CD14-positive monocyte (primary cell): ENCODE results near the gene TRAFD1. TPM values are rescaled to one million over a fixed set of nuclear protein-coding genes. Genes with fewer than 3 reads are reported as not detected.

Experiments
- DNase-seq, 3 donors: peaks; one replicate each; pipeline ENCODE4 v3.0.0-alpha.2; 2011 to 2022
- H2AFZ ChIP-seq: 2 replicates; pipeline ENCODE4 v1.6.0; 2012; ENCODE audit warnings: mild to moderate bottlenecking, low read depth, low read length, inconsistent platforms; ENCODE audit not compliant: insufficient read depth, poor library complexity, severe bottlenecking
- H3K27ac ChIP-seq, 2 donors: 1 replicate in 1 of 2; 2 replicates in 1 of 2; pipeline ENCODE4 v1.5.1; 2012 to 2013; ENCODE audit warnings: low read length in 2 of 2, control low read depth in 1 of 2, inconsistent platforms in 1 of 2, low read depth in 1 of 2, mild to moderate bottlenecking in 1 of 2
- H3K27me3 ChIP-seq, 2 donors: one replicate each; pipeline versions ENCODE4 v1.6.0 to v1.6.1; 2011 to 2013; ENCODE audit warnings: low read length in 2 of 2; ENCODE audit not compliant: control insufficient read depth in 2 of 2, insufficient read depth in 2 of 2
- H3K36me3 ChIP-seq, 2 donors: replicated peaks in 1 of 2; 1 replicate in 1 of 2; 2 replicates in 1 of 2; pipeline versions ENCODE4 v1.5.1 to v1.6.1; 2012 to 2013; ENCODE audit warnings: low read length in 2 of 2, control low read depth in 1 of 2, inconsistent platforms in 1 of 2, mild to moderate bottlenecking in 1 of 2; ENCODE audit not compliant: insufficient read depth in 2 of 2, control insufficient read depth in 1 of 2
- H3K4me1 ChIP-seq, 2 donors: 1 replicate in 1 of 2; 2 replicates in 1 of 2; pipeline versions ENCODE4 v1.5.1 to v1.6.1; 2012 to 2013; ENCODE audit warnings: low read length in 2 of 2, control low read depth in 1 of 2, inconsistent platforms in 1 of 2, mild to moderate bottlenecking in 1 of 2, moderate library complexity in 1 of 2; ENCODE audit not compliant: insufficient read depth in 2 of 2, control insufficient read depth in 1 of 2
- H3K4me2 ChIP-seq: replicated peaks from 2 replicates; pipeline ENCODE3; 2012; ENCODE audit warnings: low read length, moderate library complexity, mild to moderate bottlenecking; ENCODE audit not compliant: poor library complexity, severe bottlenecking; ENCODE audit errors: extremely low read depth
- H3K4me3 ChIP-seq, 3 experiments: fragments of 200-600 bp in 1 of 3; sonication (generic) in 1 of 3; replicated peaks in 1 of 3; 1 replicate in 2 of 3; 2 replicates in 1 of 3; pipeline ENCODE4 v1.5.1; 2011 to 2013; ENCODE audit warnings: low read length in 3 of 3, mild to moderate bottlenecking in 3 of 3, control low read depth in 2 of 3, low read depth in 2 of 3, inconsistent platforms in 1 of 3, moderate library complexity in 1 of 3
- H3K79me2 ChIP-seq: 2 replicates; pipeline ENCODE4 v1.6.0; 2012; ENCODE audit warnings: mild to moderate bottlenecking, control low read depth, inconsistent platforms, low read length, moderate library complexity; ENCODE audit not compliant: insufficient read depth
- H3K9ac ChIP-seq: 2 replicates; pipeline ENCODE4 v1.6.0; 2017; ENCODE audit warnings: low read length, mild to moderate bottlenecking; ENCODE audit not compliant: insufficient read depth, poor library complexity, severe bottlenecking
- H3K9me3 ChIP-seq, 2 donors: replicated peaks in 1 of 2; 1 replicate in 1 of 2; 2 replicates in 1 of 2; pipeline versions ENCODE4 v1.5.1 to v1.6.1; 2012 to 2013; ENCODE audit warnings: low read length in 2 of 2, control low read depth in 1 of 2; ENCODE audit not compliant: control insufficient read depth in 1 of 2, insufficient read depth in 1 of 2
- H4K20me1 ChIP-seq: 2 replicates; pipeline ENCODE4 v1.6.0; 2012; ENCODE audit warnings: mild to moderate bottlenecking, low read length, control low read depth, moderate library complexity; ENCODE audit not compliant: insufficient read depth
- H3K27ac Mint-ChIP-seq, 7 donors: one replicate each; pipeline ENCODE4 v1.8.0; 2020; ENCODE audit warnings: mild to moderate bottlenecking in 7 of 7, mixed read lengths in 7 of 7, moderate library complexity in 6 of 7, inconsistent platforms in 2 of 7
- H3K27me3 Mint-ChIP-seq, 3 donors: one replicate each; pipeline ENCODE4 v1.8.0; 2021 to 2022; ENCODE audit warnings: low read depth in 3 of 3, mild to moderate bottlenecking in 3 of 3, mixed read lengths in 3 of 3, moderate library complexity in 3 of 3, inconsistent platforms in 1 of 3
- H3K36me3 Mint-ChIP-seq, 2 donors: one replicate each; pipeline ENCODE4 v1.8.0; 2020; ENCODE audit warnings: mixed read lengths in 2 of 2, inconsistent platforms in 1 of 2, mild to moderate bottlenecking in 1 of 2
- H3K4me1 Mint-ChIP-seq: one replicate; pipeline ENCODE4 v1.8.0; 2020; ENCODE audit warnings: mild to moderate bottlenecking, mixed read lengths
- H3K4me3 Mint-ChIP-seq, 2 donors: one replicate each; pipeline ENCODE4 v1.8.0; 2020; ENCODE audit warnings: mild to moderate bottlenecking in 2 of 2, mixed read lengths in 2 of 2, moderate library complexity in 1 of 2
- H3K9me3 Mint-ChIP-seq, 7 donors: one replicate each; pipeline ENCODE4 v1.8.0; 2020 to 2022; ENCODE audit warnings: mixed read lengths in 7 of 7, mild to moderate bottlenecking in 6 of 7, moderate library complexity in 6 of 7, inconsistent platforms in 2 of 7
- CTCF ChIP-seq: fragments of 200-600 bp; IDR thresholded peaks from one replicate; pipeline ENCODE4 v1.8.0; 2022; ENCODE audit warnings: antibody characterized with exemption, mild to moderate bottlenecking
- whole genome bisulfite sequencing: methylation state at CpG from one replicate; pipeline ENCODE4 v1.1.5; 2013; ENCODE audit warnings: missing lambda C conversion rate; ENCODE audit not compliant: insufficient coverage; 5-methylcytosine and 5-hydroxymethylcytosine counted together
- intact Hi-C, 2 donors: fragments of 100-400 bp; cut with micrococcal nuclease; formaldehyde crosslinking; loops; one replicate each; pipeline versions ENCODE4 v1.15.0 to v1.15.1; 2023
- polyA plus RNA-seq, 3 donors: library from polyadenylated mRNA; depleted of rRNA in 1 of 3; unstranded in 2 of 3; stranded (reverse) in 1 of 3; fragments of 300-500 nt in 2 of 3; fragments of >200 nt in 1 of 3; fragmentation: Illumina TruSeq in 2 of 3; gene quantifications; 1 replicate in 2 of 3; 2 replicates in 1 of 3; pipeline ENCODE4 v1.2.3, GENCODE V29; 2012 to 2021

The TRAFD1 gene
- polyA plus RNA-seq, 3 donors, result 35.2 to 83.6 (median 82.3) TPM

GRCh38 chr12:112116232-112117060 is 8.9 kb upstream of the TRAFD1 start:
- peak; percentile 55 to 77 (median 73) for DNase-seq
- peak overlapping the region; percentile 51 for H3K9ac ChIP-seq
- no peaks in the 10 kb centered on the region for H4K20me1 ChIP-seq
- H3K4me1 ChIP-seq, result peaks cover 32 to 45% of the 10 kb centered on the region in 2 donors
- no peak for TF ChIP-seq CTCF
- peak overlapping the region; percentile 85 for H2AFZ ChIP-seq
- H3K4me3 ChIP-seq, result peak overlapping the region in 2 of 3 experiments; percentile 16 to 63
- Mint-ChIP-seq H3K27ac (peak overlapping the region; percentile 87 to 97 (median 93)), H3K27me3 (peaks cover 0 to 3% (median 0%) of the 10 kb centered on the region in 3 donors), H3K9me3 (peaks cover 0 to 3% (median 0%) of the 10 kb centered on the region in 7 donors), H3K4me3 (peak overlapping the region; percentile 58 to 89), H3K4me1 (peaks cover 42% of the 10 kb centered on the region), H3K36me3 (no peaks in the 10 kb centered on the region)
- H3K4me2 ChIP-seq, result peak overlapping the region; percentile 77
- no peaks in the 10 kb centered on the region for H3K79me2 ChIP-seq
- intact Hi-C loops, result loop anchor here in 1 of 2 donors (10.0 kb wide), 1 partner anchor 102 kb away; the partner anchor contains the start of genes ERP29 and TMEM116
- no peaks in the 10 kb centered on the region for H3K9me3 ChIP-seq
- peak overlapping the region; percentile 80 to 86 for H3K27ac ChIP-seq
- H3K36me3 ChIP-seq, result no peaks in the 10 kb centered on the region
- H3K27me3 ChIP-seq, result no peaks in the 10 kb centered on the region
- WGBS, result 0% methylated on average over 1 of the region's 7 CpGs

DNA sequence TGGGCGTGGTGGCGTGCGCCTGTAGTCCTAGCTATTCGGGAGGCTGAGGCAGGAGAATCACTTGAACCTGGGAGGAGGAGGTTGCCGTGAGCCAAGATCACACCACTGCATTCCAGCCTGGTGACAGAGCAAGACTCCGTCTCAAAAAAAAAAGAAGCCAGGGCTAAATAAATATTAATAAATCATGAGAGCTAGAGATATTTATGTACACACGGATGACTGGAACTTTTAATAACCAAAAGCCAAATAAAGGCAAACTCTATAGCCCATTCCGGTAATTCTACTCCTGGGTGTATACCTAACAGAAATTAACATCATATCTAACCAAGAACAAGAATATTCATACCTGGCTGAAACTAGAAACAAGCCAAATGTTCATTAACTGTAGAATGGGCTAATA is 7.7 kb upstream of the TRAFD1 start:
- no peak for DNase-seq
- Histone ChIP-seq H3K79me2 (no peaks in the 10 kb centered on the region), H3K9ac (no peak overlapping the region), H3K27ac (peak overlapping the region in 1 of 2 donors; percentile 32), H3K27me3 (no peaks in the 10 kb centered on the region), H3K4me3 (no peak overlapping the region), H3K4me1 (peaks cover 32 to 45% of the 10 kb centered on the region in 2 donors), H2AFZ (no peak overlapping the region), H4K20me1 (no peaks in the 10 kb centered on the region), H3K9me3 (no peaks in the 10 kb centered on the region), H3K4me2 (no peak overlapping the region), H3K36me3 (no peaks in the 10 kb centered on the region)
- WGBS, result 100% methylated on average over 4 of the region's 8 CpGs
- Mint-ChIP-seq H3K4me1 (peaks cover 39% of the 10 kb centered on the region), H3K4me3 (no peak overlapping the region), H3K27ac (peak overlapping the region in 6 of 7 donors; percentile 16 to 97 (median 90)), H3K27me3 (peaks cover 0 to 3% (median 0%) of the 10 kb centered on the region in 3 donors), H3K36me3 (no peaks in the 10 kb centered on the region), H3K9me3 (peaks cover 0 to 2% (median 0%) of the 10 kb centered on the region in 7 donors)
- no peak for TF ChIP-seq CTCF
- intact Hi-C loops, result loop anchor here in 1 of 2 donors (10.0 kb wide), 1 partner anchor 103 kb away; the partner anchor contains the start of genes ERP29 and TMEM116
